Left ventricle myocardium inferior (tissue), 1 donor: ENCODE results near the gene ANP32B. TPM values are rescaled to one million over a fixed set of nuclear protein-coding genes. Genes with fewer than 3 reads are reported as not detected.

Source experiments
- DNase-seq: peaks from one replicate; pipeline ENCODE4 v3.0.0-alpha.2; 2020
- H3K27ac ChIP-seq: fragments of 200-600 bp; replicated peaks from 2 replicates; pipeline ENCODE4 v1.8.0; 2021
- H3K27me3 ChIP-seq: fragments of 200-600 bp; 2 replicates; pipeline ENCODE4 v1.8.0; 2021; ENCODE audit warnings: low read depth
- H3K36me3 ChIP-seq: fragments of 200-600 bp; 2 replicates; pipeline ENCODE4 v1.8.0; 2021
- H3K4me1 ChIP-seq: fragments of 200-600 bp; 2 replicates; pipeline ENCODE4 v1.8.0; 2021
- H3K4me3 ChIP-seq: fragments of 200-600 bp; 2 replicates; pipeline ENCODE4 v1.8.0; 2021; ENCODE audit warnings: mild to moderate bottlenecking, moderate library complexity
- H3K9me3 ChIP-seq: fragments of 200-600 bp; replicated peaks from 2 replicates; pipeline ENCODE4 v1.8.0; 2021
- intact Hi-C: fragments of 100-400 bp; cut with micrococcal nuclease; formaldehyde crosslinking; loops from one replicate; pipeline ENCODE4 v1.11.0; 2022
- total RNA-seq: library from RNA; stranded (reverse); fragmentation: NEBNext Ultra II Directional; extraction: Animal tissue kit (Norgen Biotek cat#: 25700); gene quantifications from one replicate; pipeline ENCODE4 v1.2.1, GENCODE V29; 2021
- TF ChIP-seq, protein P1 (sequence below): fragments of 200-600 bp; IDR thresholded peaks from 2 replicates; pipeline ENCODE4 v1.8.0; 2021; ENCODE audit warnings: antibody characterized with exemption, mild to moderate bottlenecking, borderline replicate concordance
- donor health status: DM: no; HTN: yes; CAD: no; lungs with severe emphysema.

ANP32B gene
- total RNA-seq, 1 donor from 2014 or later, result 49.9 TPM

DNA sequence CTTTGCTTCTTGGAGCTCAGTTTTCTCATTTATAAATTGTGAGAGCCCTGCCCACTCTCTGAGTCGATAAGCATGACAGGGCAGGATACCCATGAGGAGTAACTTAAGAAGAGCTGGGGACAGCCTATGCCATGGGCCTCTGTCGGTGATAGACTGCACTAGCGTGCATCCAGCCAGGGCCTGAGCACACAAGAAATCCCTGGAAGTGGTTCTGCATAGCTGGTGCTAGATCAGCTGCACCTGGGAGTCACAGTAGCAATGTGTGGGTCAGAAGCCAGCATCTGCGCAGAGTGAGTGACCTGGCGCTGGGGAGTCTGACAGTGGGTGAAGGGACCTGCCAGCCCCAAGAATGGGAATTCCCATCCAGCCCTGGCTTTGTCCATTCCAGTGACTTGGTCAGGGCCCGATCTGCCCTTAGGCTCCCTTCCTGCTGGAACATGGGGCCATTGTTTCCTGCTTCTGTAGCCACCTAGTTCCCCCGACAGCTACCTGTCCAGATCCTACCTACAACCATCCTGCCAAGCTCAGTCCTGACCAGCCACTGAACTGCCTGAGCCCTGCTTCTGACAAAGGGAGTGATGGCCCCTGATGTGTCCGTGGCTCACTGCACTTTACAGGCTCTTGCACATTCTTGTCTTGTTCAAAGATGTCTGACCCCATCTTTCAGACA lies 37.5 kb downstream of the ANP32B start:
- no peak for DNase-seq
- Histone ChIP-seq H3K27me3 (no peaks in the 10 kb centered on the region), H3K36me3 (peaks cover 24% of the 10 kb centered on the region), H3K9me3 (no peaks in the 10 kb centered on the region), H3K4me3 (no peak overlapping the region), H3K4me1 (peaks cover 71% of the 10 kb centered on the region), H3K27ac (peak overlapping the region; percentile 87)
- TF ChIP-seq, protein P1, sequence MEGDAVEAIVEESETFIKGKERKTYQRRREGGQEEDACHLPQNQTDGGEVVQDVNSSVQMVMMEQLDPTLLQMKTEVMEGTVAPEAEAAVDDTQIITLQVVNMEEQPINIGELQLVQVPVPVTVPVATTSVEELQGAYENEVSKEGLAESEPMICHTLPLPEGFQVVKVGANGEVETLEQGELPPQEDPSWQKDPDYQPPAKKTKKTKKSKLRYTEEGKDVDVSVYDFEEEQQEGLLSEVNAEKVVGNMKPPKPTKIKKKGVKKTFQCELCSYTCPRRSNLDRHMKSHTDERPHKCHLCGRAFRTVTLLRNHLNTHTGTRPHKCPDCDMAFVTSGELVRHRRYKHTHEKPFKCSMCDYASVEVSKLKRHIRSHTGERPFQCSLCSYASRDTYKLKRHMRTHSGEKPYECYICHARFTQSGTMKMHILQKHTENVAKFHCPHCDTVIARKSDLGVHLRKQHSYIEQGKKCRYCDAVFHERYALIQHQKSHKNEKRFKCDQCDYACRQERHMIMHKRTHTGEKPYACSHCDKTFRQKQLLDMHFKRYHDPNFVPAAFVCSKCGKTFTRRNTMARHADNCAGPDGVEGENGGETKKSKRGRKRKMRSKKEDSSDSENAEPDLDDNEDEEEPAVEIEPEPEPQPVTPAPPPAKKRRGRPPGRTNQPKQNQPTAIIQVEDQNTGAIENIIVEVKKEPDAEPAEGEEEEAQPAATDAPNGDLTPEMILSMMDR, result no peak
- intact Hi-C loops, result no loop called here

DNA sequence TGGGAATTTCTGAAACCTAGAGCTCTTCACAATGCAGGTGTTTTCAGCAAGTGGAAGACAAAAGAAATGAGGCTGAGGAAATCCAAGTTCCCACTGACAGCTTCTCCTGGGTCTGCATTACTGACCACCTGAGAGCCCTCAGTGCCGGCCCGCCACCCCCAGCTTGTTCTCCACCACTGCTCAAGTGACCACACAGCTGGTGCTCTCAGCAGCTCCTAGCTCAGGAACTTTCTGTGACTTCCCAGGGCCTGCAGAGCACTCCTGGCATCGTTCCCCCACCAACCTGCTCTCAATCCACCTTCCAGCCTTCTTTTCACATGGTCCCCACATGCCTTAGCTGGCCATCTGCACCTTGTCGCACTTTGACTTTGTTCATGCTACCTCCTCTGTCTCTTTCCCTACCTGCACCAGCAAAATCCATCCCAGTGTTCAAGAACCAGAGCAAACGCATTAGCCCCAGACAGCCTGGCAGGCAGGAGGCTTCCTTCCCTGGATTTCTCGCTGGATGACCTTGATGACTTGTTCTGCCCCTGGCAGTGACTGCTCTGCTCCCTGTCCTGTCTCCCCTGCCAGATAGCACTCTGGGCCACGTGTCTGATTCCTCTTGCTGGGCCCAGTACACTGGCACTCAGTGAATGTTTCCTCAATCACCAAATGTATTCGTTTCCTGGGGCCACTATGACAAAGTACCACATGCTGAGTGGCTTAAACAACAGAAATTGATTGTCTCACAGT lies 38.3 kb downstream of the ANP32B start:
- peak; percentile 62 for DNase-seq
- Histone ChIP-seq H3K36me3 (peaks cover 16% of the 10 kb centered on the region), H3K4me3 (no peak overlapping the region), H3K27ac (peak overlapping the region; percentile 87), H3K4me1 (peaks cover 64% of the 10 kb centered on the region), H3K27me3 (no peaks in the 10 kb centered on the region), H3K9me3 (no peaks in the 10 kb centered on the region)
- intact Hi-C loops, result no loop called here
- TF ChIP-seq, protein P1, result no peak

DNA sequence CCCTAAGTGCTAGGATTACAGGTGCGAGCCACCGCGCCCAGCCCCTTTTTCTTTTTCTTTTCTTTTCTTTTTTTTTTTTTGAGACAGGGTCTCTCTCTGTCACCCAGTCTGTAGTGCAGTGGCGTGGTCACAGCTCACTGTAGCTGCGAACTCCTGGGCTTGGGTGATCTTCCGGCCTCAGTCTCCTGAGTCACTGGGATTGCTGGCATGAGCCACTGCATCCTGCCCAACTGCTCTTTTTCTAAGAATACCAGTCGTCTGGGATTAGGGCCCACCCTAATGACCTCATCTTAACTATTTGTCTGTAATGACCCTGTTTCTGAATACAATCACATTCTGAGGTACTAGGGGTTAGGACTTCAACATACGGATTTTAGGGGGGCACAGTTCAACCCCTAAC lies 39.3 kb downstream of the ANP32B start:
- intact Hi-C loops, result no loop called here
- no peak for DNase-seq
- H3K27ac ChIP-seq, result peak overlapping the region; percentile 87

DNA sequence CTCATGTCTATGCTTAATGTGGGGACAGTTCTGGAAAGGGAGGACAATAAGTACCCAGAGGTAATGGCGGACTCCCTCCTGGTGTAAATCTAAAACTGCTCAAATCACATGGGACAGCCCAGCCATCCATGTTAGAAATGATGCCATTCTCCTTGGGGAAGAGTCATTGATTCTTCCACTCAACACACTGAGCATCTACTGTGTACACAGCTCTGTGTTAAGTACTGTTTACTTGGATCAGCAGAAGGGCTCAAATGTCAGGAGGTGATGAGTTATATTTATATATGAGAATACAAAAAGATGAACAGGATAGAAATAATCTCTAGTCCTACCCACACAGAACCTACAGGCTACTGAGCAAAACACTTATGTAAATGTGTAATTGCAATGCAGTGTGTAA lies 41.6 kb downstream of the ANP32B start:
- Histone ChIP-seq H3K27ac (no peak overlapping the region), H3K27me3 (no peaks in the 10 kb centered on the region), H3K4me1 (peaks cover 34% of the 10 kb centered on the region), H3K4me3 (no peak overlapping the region), H3K9me3 (no peaks in the 10 kb centered on the region), H3K36me3 (no peaks in the 10 kb centered on the region)
- DNase-seq, result no peak
- TF ChIP-seq, protein P1, result no peak
- intact Hi-C loops, result no loop called here

More for the DNA sequence above, 39.3 kb downstream of the ANP32B start:
- Histone ChIP-seq H3K27me3 (no peaks in the 10 kb centered on the region), H3K4me3 (no peak overlapping the region), H3K36me3 (peaks cover 16% of the 10 kb centered on the region), H3K9me3 (no peaks in the 10 kb centered on the region), H3K4me1 (peaks cover 54% of the 10 kb centered on the region)
- TF ChIP-seq, protein P1, result no peak

DNA sequence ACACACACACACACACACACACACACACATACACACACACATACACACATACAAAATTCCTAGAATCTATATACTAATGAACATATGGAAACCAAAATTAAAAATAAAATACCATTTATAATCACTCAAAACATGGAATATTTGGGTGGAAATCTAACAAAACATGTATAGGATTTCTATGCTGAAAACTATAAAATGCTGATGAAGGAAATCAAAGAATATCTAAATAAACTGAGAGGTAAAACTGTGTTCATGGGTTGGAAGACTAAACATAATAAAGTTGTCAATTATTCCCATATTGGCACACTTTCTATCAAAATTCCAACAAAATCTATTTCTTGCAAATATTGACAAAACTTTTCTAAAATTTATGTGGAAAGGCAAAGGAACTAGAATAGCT lies 48.0 kb downstream of the ANP32B start:
- TF ChIP-seq, protein P1, result no peak
- DNase-seq, result no peak
- no peak overlapping the region for H3K4me3 ChIP-seq
- H3K36me3 ChIP-seq, result no peaks in the 10 kb centered on the region
- H3K27ac ChIP-seq, result no peak overlapping the region
- H3K9me3 ChIP-seq, result no peaks in the 10 kb centered on the region
- H3K4me1 ChIP-seq, result peaks cover 5% of the 10 kb centered on the region
- no peaks in the 10 kb centered on the region for H3K27me3 ChIP-seq
- intact Hi-C loops, result loop anchor here (5.0 to 10.0 kb wide), 2 partner anchors 46 to 109 kb away; partner anchors contain the start of genes ANP32B and TRMO
